A673 (cell line): ENCODE data around the gene ALKBH4.

Source experiments
- CTCF ChIP-seq: fragments of 300-800, 200-600 bp; sonication (generic); conservative IDR thresholded peaks from 2 replicates; pipeline ENCODE4 v1.5.1; 2017; ENCODE audit warnings: low read depth, mild to moderate bottlenecking, antibody characterized with exemption, low read length, moderate library complexity, mixed read lengths
- EZH2 ChIP-seq: fragments of 200-600 bp; sonication (generic); IDR thresholded peaks from 2 replicates; pipeline ENCODE4 v1.6.1; 2017; ENCODE audit warnings: borderline replicate concordance, low read depth, mild to moderate bottlenecking, mixed read lengths, antibody characterized with exemption, low read length; ENCODE audit not compliant: poor library complexity, severe bottlenecking

- no peak for TF ChIP-seq EZH2
- TF ChIP-seq CTCF: no peak
These were observed 28.5 kb downstream of the ALKBH4 start for GRCh38 chr7:102436118-102436517.
